GM15510 (cell line): Measurements from ENCODE around the gene ITGB6.

ENCODE experiments used
- POLR2A ChIP-seq: IDR thresholded peaks from 3 replicates; pipeline ENCODE4 v1.6.1; 2011; ENCODE audit warnings: borderline replicate concordance; ENCODE audit not compliant: insufficient read length; ENCODE audit errors: extremely low read depth

ITGB6 gene

DNA sequence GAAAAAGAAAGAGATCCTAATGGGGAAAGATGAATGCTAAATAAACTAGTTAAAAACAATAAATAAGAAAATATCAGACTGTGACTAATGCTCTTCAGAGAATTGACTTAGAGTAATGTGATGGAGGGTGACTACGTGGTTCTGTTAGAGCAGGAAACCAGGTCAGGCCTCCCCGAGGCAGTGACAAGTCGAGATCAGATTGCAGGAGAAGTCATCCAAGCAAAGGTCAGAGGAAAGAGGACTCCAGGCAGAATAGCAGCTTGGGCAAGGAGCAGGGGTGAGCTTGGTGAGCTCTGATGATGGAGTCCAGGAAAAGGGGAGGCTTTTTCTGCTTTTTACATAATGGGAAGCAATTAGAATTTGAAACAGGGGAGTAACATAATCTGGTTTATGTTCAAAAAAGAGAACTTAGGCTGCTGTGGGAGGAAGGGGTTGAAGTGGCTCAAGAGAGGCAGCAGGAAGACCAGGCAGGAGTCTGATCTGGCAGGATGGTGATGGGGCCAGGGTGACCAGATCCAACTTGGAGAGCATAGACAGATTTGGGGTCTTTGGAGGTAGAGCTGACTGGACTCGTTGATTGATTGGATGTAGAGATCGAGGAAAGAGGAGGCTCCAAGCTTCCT is 27.3 kb upstream of the ITGB6 start:
- TF ChIP-seq POLR2A = no peak

DNA sequence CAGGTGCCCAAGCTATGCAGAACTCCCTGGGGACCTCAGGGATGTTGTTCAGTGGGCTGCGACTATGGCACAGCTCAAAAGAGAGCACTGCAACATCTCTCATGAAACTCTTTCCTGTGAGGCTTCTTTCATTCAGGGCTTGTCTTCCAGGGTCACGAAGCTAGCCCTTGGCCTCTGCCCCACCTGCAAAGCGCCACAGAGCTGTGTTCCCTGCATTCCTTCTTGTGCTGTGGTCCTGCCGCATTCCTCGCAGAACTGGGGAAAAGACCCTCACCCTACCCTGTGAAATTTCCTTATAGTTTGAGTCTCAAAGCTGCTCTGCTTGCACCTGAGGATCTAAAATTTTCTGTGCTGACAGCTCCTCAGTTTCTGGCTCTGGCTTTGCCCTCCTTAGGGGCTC is 26.3 kb upstream of the ITGB6 start:
- TF ChIP-seq POLR2A = no peak

DNA sequence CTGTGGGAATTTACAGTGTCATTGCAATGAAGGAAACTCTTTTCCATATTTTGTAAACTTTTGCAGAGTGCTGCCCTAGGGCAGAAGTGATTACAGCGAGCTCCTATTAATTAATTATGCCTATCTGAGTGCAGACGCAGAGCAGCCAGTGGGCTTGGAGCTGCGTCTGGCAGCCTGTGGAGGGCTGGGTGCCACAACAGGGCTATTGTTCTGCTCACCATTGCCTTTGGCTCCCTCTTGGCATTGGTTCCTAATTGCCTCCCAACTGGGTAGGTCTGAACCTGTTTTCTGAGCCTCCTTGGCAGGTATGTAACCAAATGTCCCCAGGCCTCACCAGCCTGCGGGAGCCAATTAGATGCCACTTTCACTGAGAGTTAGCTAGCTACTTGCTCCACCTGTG is 25.6 kb upstream of the ITGB6 start:
- no peak for TF ChIP-seq POLR2A

DNA sequence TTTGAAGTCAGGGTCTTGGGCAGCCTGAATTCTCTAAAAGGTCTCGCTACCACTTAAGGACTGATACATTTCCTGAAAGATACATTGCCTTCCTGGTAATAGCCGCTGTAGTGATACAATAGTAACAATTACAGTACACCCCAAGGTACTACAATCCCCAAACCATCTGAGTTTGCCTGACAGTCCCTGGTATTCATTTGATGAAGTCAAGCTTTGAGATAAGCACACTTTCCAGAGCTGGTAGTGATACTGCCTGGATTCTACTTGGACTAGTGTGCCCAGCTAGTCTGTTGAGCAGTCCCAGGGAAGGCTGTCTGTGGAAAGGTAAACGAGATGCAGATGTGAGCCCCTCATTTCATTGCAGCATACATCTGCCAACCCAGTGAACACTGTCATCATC is 24.4 kb upstream of the ITGB6 start:
- TF ChIP-seq POLR2A = no peak

DNA sequence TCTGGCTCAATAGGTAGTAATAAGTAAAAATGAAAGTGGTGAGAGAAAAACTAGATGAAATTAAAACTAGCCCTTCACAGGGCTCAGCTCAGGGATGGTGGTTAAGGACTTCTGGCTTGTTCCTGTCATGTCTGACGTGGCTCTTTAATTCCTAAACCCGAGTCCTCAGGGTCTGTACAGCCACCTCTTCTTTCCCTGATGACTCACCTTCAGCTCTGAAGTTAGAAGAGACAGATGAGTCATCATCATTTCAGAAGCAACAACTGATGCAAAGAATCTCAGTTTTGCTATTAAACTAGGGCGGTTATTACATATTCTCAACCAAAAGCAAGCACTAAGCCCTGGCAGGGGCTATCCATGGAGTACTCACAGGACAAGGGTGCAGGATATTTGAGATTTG is 24.0 kb upstream of the ITGB6 start:
- no peak for TF ChIP-seq POLR2A

DNA sequence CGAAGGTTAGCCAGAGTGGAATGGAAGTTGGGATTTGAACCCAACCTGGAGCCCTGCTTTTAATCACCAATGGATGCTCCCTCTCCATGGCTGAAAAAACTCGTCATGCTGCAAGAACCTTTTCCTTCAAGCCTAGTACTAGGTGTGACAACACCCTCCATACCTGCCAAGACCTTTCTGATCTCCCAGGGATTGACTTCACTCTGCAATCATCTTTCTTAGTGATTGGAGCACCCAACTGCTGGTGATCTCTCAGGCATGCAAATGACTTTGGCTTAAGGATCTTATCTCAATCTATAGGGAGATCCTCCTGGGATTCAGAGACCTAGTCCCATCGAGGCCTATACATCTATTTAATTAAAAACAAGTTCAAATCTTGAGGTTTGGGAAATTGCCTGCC is 23.5 kb upstream of the ITGB6 start:
- no peak for TF ChIP-seq POLR2A

DNA sequence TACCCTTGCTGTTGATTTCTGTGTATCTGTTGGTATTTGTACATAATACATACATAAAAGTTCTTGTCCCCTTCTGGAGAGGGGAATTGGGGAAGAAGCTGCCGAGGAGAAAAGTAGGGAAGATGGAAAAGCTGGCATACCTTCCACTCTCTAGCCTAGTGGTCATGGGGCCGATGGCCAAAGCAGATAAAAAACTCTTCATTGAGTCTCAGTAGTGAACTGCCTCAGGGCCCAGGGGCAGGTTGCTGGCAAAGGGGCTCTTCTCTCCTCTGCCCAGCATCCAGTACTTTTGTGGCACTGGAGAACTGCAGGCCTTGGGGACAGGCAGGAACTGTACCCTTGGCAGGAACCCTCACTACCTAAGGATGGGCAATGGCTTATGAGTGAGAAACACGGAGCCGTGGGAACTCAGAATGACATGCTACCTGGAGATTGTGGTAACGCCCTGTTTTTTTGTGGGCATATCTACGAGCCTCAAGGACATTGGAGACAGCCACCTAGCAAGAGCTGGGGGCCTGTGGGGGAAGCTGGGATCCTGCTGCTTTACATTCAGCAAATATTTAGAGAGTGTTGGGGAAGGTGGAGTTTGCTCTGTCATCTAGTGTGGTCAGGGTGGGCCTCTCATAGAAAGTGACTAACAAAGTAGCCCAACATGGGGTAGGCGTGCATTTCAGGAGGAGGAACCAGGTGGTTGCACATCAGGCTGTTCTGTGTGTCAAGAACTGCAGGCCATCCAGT is 22.6 kb upstream of the ITGB6 start:
- TF ChIP-seq POLR2A = no peak

DNA sequence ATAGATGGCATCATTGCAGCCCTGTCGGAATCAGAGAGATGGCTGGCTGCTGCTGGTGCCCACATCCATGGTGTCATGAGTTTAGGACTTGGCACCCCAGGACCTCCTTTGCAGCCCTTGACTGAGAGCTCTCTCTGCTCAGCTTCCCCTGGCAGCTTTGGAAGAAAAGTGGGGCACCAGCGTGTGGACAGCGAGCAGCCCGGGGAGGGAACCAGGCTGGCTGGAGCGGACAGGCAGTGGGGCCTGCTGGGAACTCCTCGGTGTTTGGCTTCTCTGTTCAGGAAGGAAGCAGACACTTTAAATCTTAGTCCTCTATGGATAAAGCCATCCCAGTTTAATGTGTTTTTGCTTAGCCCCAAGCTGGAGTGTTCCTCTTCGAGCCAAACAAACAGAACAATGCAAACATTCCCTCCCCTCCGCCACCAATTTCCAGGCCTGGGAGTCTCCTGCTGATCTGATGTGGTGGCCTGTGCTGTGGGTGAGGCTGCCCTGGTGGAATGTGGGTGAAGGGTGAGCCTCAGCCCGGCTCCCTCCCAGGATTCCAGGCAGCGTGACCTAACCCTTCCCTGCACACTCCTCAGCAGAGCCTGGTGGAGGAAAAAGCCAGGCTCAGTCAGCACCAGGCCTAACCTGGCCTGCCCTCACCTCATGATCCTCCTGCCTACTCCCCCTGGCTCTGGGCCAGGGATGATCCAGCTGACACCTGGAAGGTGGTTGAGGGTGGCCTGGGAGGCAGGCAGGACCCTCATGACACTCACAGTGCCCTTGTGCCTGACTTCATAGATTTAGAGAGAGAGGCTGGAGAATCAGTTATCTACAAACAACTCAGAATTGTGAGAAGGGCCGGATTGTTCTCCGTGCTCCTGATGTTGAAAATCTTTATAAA is 21.6 kb upstream of the ITGB6 start:
- TF ChIP-seq POLR2A = no peak

DNA sequence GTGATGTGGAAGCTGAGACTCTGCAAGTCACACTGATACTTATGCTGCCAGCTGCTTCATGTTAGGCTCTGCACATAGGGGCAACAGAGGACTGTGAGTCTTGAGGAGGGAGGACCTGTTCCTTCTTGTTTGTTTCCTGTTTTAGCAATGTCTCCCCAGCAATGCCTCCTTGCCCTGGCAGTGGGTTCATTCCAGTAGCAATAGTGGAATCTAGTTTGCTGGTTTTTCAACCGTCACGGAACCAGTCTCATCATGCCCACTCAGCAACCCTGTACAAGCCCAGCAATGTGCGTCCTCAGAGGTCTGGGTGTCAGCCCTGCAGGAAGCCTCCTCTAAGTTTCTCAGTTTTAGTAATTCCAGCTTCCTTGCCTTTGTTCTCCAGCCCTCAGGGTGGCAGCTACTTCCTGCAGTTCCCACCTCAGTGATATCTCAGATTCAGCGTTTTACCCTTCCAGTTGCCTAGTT is 20.5 kb upstream of the ITGB6 start:
- TF ChIP-seq POLR2A = no peak

DNA sequence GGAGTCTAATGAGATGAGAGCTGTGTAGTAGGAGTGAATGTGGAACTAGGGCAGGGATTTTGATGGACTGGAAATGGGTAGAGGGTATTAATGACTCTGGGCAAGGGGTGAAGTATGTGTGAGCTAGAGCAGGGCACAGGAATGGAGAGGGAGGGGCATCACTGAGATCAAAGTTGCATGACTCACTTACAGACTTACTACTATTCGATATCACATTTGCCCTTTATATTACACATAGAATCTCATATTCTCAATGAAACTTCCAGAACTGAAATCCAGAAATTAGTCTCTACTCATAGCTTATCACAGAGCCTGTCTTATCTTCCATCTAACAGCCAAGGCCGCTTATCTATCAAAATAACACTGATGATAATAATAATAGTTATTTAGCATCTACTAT is 20.0 kb upstream of the ITGB6 start:
- no peak for TF ChIP-seq POLR2A

DNA sequence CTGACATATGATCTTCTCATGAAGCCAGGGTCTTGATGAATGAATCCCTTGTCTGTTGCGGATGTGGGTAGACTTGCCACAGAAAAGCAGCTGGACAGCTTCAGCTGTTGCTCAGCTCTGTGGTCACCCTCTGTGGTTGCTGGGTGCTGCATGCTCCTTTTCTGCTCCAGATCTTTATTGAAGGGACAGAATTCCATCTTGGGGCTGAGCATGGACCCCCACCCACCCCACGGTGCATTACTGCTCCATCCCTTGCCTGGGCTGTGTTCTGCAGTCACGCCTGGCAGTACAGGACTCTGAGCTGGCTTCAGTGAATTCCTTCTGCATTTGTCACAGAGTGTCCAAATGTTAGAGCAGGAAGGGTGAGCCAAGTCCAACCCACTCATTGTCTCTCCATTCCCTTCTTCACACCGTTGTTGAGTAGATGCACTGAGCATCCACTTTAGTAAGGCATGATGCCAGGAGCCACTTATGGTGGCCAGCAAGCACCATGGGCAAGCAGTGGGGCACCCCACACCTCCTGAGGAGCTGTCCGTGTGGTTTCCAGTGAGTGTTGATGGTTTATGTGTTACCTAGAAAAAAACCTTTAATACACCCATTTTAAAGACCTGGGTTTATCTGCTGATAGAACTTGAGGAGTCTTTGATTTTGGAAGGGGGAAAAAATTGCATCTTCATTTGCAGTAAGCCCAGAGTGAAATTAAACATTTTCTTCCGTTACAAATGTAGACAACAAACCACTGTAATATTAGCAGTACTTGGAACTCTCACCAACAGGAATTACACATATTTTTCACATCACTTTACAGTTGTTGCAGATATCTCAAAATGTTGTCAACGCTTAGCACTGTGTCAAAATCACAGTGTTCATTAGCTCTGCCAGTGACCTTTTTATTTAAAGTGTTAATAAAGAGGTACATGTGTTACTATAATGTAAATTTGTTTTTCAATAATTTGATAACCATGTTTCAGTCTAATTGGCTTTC is 14.7 kb upstream of the ITGB6 start:
- no peak for TF ChIP-seq POLR2A

DNA sequence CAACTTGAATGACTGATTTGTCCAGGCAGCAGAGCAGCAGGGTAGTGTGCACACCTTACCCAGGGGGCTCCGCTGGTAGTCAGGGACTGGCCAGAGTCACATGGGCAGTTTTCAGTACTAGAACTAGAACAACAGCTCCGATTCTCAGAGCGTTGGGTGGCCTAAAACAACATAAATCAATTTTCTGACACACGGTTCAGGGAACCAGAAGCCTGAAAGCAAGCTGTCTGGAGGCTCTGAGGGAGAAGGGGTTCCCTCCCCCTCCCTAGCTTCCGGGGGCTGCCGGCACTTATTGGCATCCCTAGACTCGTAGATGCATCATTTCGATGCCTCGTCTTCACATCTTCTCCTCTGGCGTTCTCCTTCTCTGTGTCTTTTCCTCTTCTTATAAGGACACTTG is 13.4 kb upstream of the ITGB6 start:
- no peak for TF ChIP-seq POLR2A

DNA sequence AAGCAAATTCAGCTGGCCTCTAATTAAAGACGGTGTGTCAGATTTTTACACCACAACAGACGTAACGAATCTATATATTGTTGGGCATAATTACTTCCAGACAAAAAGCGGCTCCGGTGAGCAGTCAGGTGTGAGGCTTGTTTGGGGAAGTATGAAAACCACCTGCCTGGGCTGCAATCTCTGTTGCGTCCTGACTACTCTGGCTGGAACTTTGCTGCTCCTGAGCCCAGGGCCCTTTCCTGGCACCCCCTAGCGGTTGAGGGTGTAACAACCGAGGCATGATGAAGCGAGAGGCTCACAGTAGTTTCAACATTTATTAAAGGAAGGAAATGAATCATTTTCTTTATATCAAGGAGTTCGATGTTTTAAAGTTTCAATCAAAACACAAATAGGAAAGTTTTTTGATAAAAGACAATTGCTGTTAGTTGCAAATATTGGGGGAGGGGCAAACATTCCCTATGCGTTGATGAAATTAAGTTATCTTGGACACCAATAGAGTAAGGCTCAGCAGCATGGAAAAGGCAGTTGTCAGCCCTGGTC is 10.6 kb upstream of the ITGB6 start:
- TF ChIP-seq POLR2A = no peak

DNA sequence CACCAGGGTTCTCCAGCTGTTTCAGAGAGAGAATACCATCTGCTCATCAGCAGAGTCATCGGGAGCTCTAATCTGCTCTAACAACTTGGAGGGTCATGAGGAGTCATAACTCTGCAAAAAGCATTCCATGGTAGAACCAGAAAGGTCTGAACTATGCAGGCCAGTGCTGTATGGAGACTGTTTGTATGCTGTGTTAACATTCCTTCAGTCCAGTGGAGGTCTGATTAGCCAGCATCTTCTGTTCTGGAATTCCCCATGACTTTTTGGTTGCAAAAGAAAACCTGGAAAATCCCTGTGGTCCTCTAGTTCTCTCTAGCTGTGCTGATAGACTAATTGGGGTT is 9.4 kb upstream of the ITGB6 start:
- TF ChIP-seq POLR2A = no peak
